ENCODE data around the gene UBTD1. TPM values are rescaled to one million over a fixed set of nuclear protein-coding genes. Genes with fewer than 3 reads are reported as not detected.

UBTD1 gene
- total and polyA plus RNA-seq, 2 experiments from 2014 or later: 9.5 to 15.8 TPM

- Histone ChIP-seq H3K27ac (no peak overlapping the region), H3K36me3 (no peaks in the 10 kb centered on the region), H3K4me3 (no peak overlapping the region), H3K9me3 (ENCODE audit: low read depth) (no peaks in the 10 kb centered on the region), H3K27me3 (no peaks in the 10 kb centered on the region), H3K4me1 (ENCODE audit: low read depth) (peaks cover 5% of the 10 kb centered on the region)
- DNase-seq (ENCODE audit: low read depth in 1 of 2, low spot score in 1 of 2): no peak
- no peak for TF ChIP-seq CTCF (IDR thresholded peaks at IDR 0.05; ENCODE audit: low read depth, low read length)
Measured at GRCh38 chr10:97585439-97585811, 86.7 kb downstream of the UBTD1 start.

- Histone ChIP-seq H3K4me1 (ENCODE audit: low read depth) (peaks cover 5% of the 10 kb centered on the region), H3K27me3 (no peaks in the 10 kb centered on the region), H3K9me3 (ENCODE audit: low read depth) (no peaks in the 10 kb centered on the region), H3K27ac (no peak overlapping the region), H3K4me3 (no peak overlapping the region), H3K36me3 (no peaks in the 10 kb centered on the region)
- DNase-seq (ENCODE audit: low read depth in 1 of 2, low spot score in 1 of 2): no peak
- no peak for TF ChIP-seq CTCF (IDR thresholded peaks at IDR 0.05; ENCODE audit: low read depth, low read length)
Measured at GRCh38 chr10:97587183-97587582, 88.5 kb downstream of the UBTD1 start.

GRCh38 chr10:97589479-97589878, 90.8 kb downstream of the UBTD1 start, which contains the start of gene C10orf62:
Gene C10orf62, plus strand, starts transcription at chr10:97589721. Its CDS starts 177 bp downstream, at chr10:97589898.
- no peaks in the 10 kb centered on the region for H3K9me3 ChIP-seq (ENCODE audit: low read depth)
- H3K4me1 ChIP-seq (ENCODE audit: low read depth): no peaks in the 10 kb centered on the region
- H3K36me3 ChIP-seq: no peaks in the 10 kb centered on the region
- no peak within 1 kb of the TSS for H3K4me3 ChIP-seq
- H3K27ac ChIP-seq: no peak within 1 kb of the TSS
- DNase-seq (ENCODE audit: low read depth in 1 of 2, low spot score in 1 of 2): no peak
- TF ChIP-seq CTCF (IDR thresholded peaks at IDR 0.05; ENCODE audit: low read depth, low read length): no peak
- H3K27me3 ChIP-seq: no peaks in the 10 kb centered on the region

GRCh38 chr10:97590082-97590747, 91.5 kb downstream of the UBTD1 start:
- no peaks in the 10 kb centered on the region for H3K4me1 ChIP-seq (ENCODE audit: low read depth)
- no peaks in the 10 kb centered on the region for H3K36me3 ChIP-seq
- no peak overlapping the region for H3K27ac ChIP-seq
- no peaks in the 10 kb centered on the region for H3K27me3 ChIP-seq
- DNase-seq (ENCODE audit: low read depth in 1 of 2, low spot score in 1 of 2): no peak
- TF ChIP-seq CTCF (IDR thresholded peaks at IDR 0.05; ENCODE audit: low read depth, low read length): no peak
- no peaks in the 10 kb centered on the region for H3K9me3 ChIP-seq (ENCODE audit: low read depth)
- H3K4me3 ChIP-seq: no peak overlapping the region

GRCh38 chr10:97590748-97591495, 92.2 kb downstream of the UBTD1 start:
- no peaks in the 10 kb centered on the region for H3K9me3 ChIP-seq (ENCODE audit: low read depth)
- no peak overlapping the region for H3K4me3 ChIP-seq
- no peak for DNase-seq (ENCODE audit: low read depth in 1 of 2, low spot score in 1 of 2)
- no peak overlapping the region for H3K27ac ChIP-seq
- H3K4me1 ChIP-seq (ENCODE audit: low read depth): no peaks in the 10 kb centered on the region
- no peak for TF ChIP-seq CTCF (IDR thresholded peaks at IDR 0.05; ENCODE audit: low read depth, low read length)
- no peaks in the 10 kb centered on the region for H3K27me3 ChIP-seq
- H3K36me3 ChIP-seq: no peaks in the 10 kb centered on the region

Measured in cardiac muscle cell (in vitro differentiated cells and primary cell).